ENCODE results near the gene MPST.

Gene MPST

GRCh38 chr22:37008365-37008764, 11.2 kb upstream of the MPST start:
- no peaks in the 10 kb centered on the region for H3K36me3 ChIP-seq (ENCODE audit: control insufficient read depth in 2 of 2, insufficient read depth in 1 of 2, low read length in 2 of 2)
- TF ChIP-seq GLI4 (tag by site-specific recombination; IDR thresholded peaks at IDR 0.05) (no peak), IKZF3 (tag by site-specific recombination; IDR thresholded peaks at IDR 0.05) (no peak), ZNF654 (tag by site-specific recombination; IDR thresholded peaks at IDR 0.05; ENCODE audit: low read depth) (no peak), ZNF37A (tag by site-specific recombination; IDR thresholded peaks at IDR 0.05) (no peak), ZNF629 (tag by site-specific recombination; IDR thresholded peaks at IDR 0.05) (no peak), TRIM28 (IDR thresholded peaks at IDR 0.05; ENCODE audit: borderline replicate concordance, low read length) (no peak), ZNF548 (tag by site-specific recombination; IDR thresholded peaks at IDR 0.05) (no peak), ZEB2 (tag by site-specific recombination; IDR thresholded peaks at IDR 0.05) (no peak), ZNF112 (tag by site-specific recombination; IDR thresholded peaks at IDR 0.05) (no peak), ZNF514 (tag by site-specific recombination; IDR thresholded peaks at IDR 0.05) (no peak), ZNF302 (tag by site-specific recombination; IDR thresholded peaks at IDR 0.05; ENCODE audit: low read depth) (no peak), ZNF501 (tag by site-specific recombination; IDR thresholded peaks at IDR 0.05) (no peak), ZNF645 (tag by site-specific recombination; IDR thresholded peaks at IDR 0.05) (no peak), ZNF18 (tag by site-specific recombination; IDR thresholded peaks at IDR 0.05) (no peak), ZNF610 (tag by site-specific recombination; IDR thresholded peaks at IDR 0.05; ENCODE audit: borderline replicate concordance) (no peak), ZBTB21 (tag by site-specific recombination; IDR thresholded peaks at IDR 0.05) (no peak), ZFP3 (tag by site-specific recombination; IDR thresholded peaks at IDR 0.05; ENCODE audit: low read depth) (no peak), SETDB1 (IDR thresholded peaks at IDR 0.05; ENCODE audit: insufficient read length, low read length) (no peak)
- TF ChIP-seq, protein P1, sequence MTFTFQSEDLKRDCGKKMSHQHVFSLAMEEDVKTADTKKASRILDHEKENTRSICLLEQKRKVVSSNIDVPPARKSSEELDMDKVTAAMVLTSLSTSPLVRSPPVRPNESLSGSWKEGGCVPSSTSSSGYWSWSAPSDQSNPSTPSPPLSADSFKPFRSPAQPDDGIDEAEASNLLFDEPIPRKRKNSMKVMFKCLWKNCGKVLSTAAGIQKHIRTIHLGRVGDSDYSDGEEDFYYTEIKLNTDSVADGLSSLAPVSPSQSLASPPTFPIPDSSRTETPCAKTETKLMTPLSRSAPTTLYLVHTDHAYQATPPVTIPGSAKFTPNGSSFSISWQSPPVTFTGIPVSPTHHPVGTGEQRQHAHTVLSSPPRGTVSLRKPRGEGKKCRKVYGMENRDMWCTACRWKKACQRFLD (tag by site-specific recombination; IDR thresholded peaks at IDR 0.05): no peak
- TF ChIP-seq, protein P2, sequence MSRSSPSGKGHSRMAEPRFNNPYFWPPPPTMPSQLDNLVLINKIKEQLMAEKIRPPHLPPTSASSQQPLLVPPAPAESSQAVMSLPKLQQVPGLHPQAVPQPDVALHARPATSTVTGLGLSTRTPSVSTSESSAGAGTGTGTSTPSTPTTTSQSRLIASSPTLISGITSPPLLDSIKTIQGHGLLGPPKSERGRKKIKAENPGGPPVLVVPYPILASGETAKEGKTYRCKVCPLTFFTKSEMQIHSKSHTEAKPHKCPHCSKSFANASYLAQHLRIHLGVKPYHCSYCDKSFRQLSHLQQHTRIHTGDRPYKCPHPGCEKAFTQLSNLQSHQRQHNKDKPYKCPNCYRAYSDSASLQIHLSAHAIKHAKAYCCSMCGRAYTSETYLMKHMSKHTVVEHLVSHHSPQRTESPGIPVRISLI (tag by site-specific recombination; IDR thresholded peaks at IDR 0.05): no peak
- H3K4me3 ChIP-seq (ENCODE audit: low read depth, low read length): no peak overlapping the region
- no peaks in the 10 kb centered on the region for H3K4me1 ChIP-seq (ENCODE audit: control insufficient read depth, insufficient read depth, low read length)
- H3K9me3 ChIP-seq (ENCODE audit: control insufficient read depth, insufficient read depth, low read depth, low read length): no peaks in the 10 kb centered on the region; the same call in 1 of the 2 replicates
- ChIA-PET POLR2A (interaction anchor here (0.8 to 1.6 kb wide), 2 partner anchors 9 to 11 kb away, joined by 4 to 6 read pairs; partner anchors contain the start of genes MPST and TST), CTCF (interaction anchor here (0.7 to 2.3 kb wide), 6 partner anchors 8 to 152 kb away, joined by 3 to 8 read pairs (median 4); no protein-coding TSS in a partner anchor)
- H3K27ac ChIP-seq (ENCODE audit: extremely low read depth, low read depth, low read length): no peak overlapping the region

DNA sequence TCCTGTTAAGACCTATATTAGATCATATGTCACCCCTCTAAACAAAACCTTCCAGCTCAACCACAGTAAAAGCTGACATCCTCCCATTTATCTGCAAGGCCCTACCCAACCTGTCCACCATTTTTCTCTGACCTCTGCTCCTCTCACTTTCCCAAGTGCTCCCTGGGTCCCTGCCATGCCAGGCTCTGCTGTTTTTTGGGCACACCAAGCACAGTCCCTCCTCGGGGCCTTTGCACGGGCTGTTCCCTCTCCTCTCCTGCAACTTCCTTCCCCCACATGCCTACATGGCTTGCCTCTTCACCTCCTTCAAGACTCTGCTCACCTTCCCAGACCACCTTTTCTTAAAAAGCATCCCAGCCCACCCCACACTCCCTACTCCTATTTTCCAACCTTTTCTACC, 10.1 kb upstream of the MPST start:
- H3K4me1 ChIP-seq (ENCODE audit: control insufficient read depth, insufficient read depth, low read length): no peaks in the 10 kb centered on the region
- TF ChIP-seq ZNF623 (tag by site-specific recombination; IDR thresholded peaks at IDR 0.05) (peak; percentile 89), ZNF133 (tag by site-specific recombination; IDR thresholded peaks at IDR 0.05) (no peak), ZNF658 (tag by site-specific recombination; IDR thresholded peaks at IDR 0.05) (no peak), ZNF585B (tag by site-specific recombination; IDR thresholded peaks at IDR 0.05) (no peak)
- ChIA-PET CTCF (interaction anchor here (1.0 kb wide), 1 partner anchor 11 kb away, joined by 4 read pairs; no protein-coding TSS in a partner anchor), POLR2A (interaction anchor here (1.7 kb wide), 1 partner anchor 9 kb away, joined by 4 read pairs; the partner anchor contains the start of gene TST)
- no peaks in the 10 kb centered on the region; the same call in 1 of the 2 replicates for H3K9me3 ChIP-seq (ENCODE audit: control insufficient read depth, insufficient read depth, low read depth, low read length)
- H3K27ac ChIP-seq (ENCODE audit: extremely low read depth, low read depth, low read length): no peak overlapping the region
- no peaks in the 10 kb centered on the region for H3K36me3 ChIP-seq (ENCODE audit: control insufficient read depth in 2 of 2, insufficient read depth in 1 of 2, low read length in 2 of 2)
- H3K4me3 ChIP-seq (ENCODE audit: low read depth, low read length): no peak overlapping the region
